ENCODE measurements around the gene CCT7. TPM values are rescaled to one million over a fixed set of nuclear protein-coding genes. Genes with fewer than 3 reads are reported as not detected.
"Not testable (repeated sequence)": the region's sequence is repeated elsewhere in the genome, so short reads cannot be mapped to it uniquely, and the experiment has no call there.

The CCT7 gene
- total and polyA plus RNA-seq, 11 donors, result 156 to 328 (median 200) TPM

GRCh38 chr2:73197579-73197978 is 36.5 kb upstream of the CCT7 start:
- TF ChIP-seq, protein P1, sequence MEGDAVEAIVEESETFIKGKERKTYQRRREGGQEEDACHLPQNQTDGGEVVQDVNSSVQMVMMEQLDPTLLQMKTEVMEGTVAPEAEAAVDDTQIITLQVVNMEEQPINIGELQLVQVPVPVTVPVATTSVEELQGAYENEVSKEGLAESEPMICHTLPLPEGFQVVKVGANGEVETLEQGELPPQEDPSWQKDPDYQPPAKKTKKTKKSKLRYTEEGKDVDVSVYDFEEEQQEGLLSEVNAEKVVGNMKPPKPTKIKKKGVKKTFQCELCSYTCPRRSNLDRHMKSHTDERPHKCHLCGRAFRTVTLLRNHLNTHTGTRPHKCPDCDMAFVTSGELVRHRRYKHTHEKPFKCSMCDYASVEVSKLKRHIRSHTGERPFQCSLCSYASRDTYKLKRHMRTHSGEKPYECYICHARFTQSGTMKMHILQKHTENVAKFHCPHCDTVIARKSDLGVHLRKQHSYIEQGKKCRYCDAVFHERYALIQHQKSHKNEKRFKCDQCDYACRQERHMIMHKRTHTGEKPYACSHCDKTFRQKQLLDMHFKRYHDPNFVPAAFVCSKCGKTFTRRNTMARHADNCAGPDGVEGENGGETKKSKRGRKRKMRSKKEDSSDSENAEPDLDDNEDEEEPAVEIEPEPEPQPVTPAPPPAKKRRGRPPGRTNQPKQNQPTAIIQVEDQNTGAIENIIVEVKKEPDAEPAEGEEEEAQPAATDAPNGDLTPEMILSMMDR (IDR thresholded peaks at IDR 0.05), result no peak
- no peak for TF ChIP-seq POLR2A (IDR thresholded peaks at IDR 0.05)
- no peaks in the 10 kb centered on the region for H3K9me3 ChIP-seq
- no peak overlapping the region for H3K27ac ChIP-seq
- peaks cover 0 to 9% (median 7%) of the 10 kb centered on the region in 12 donors for H3K4me1 ChIP-seq
- intact Hi-C loops (cut with DNase I), result no loop called here
- H3K4me3 ChIP-seq, result no peak overlapping the region
- H3K27me3 ChIP-seq, result peaks cover 5 to 66% (median 34%) of the 10 kb centered on the region in 9 donors
- no peak for ATAC-seq
- no peaks in the 10 kb centered on the region for H3K36me3 ChIP-seq
- DNase-seq, result no peak

- DNase-seq; H3K9me3 ChIP-seq; H3K27ac ChIP-seq; H3K4me3 ChIP-seq; ATAC-seq; H3K36me3 ChIP-seq; intact Hi-C loops (cut with DNase I): not testable (repeated sequence)
- WGBS, 4 donors, result 82 to 92% (median 88%) methylated on average over 10 of the region's 10 CpGs
- peaks cover 17 to 91% (median 45%) of the 10 kb centered on the region in 9 donors for H3K27me3 ChIP-seq
- H3K4me1 ChIP-seq, result peaks cover 0 to 16% (median 11%) of the 10 kb centered on the region in 12 donors
Measured at GRCh38 chr2:73200281-73200680, 33.8 kb upstream of the CCT7 start.

GRCh38 chr2:73202156-73203054 is 31.7 kb upstream of the CCT7 start, which contains the start of gene NOTO:
Gene NOTO (plus strand): TSS chr2:73202574. CDS start chr2:73202667, 93 bp downstream.
- H3K36me3 ChIP-seq, result no peaks in the 10 kb centered on the region
- TF ChIP-seq, protein P1 (IDR thresholded peaks at IDR 0.05), result no peak
- no peak for TF ChIP-seq POLR2A (IDR thresholded peaks at IDR 0.05)
- WGBS, 4 donors, result 2% methylated on average over 62 to 87 of the region's 87 CpGs
- intact Hi-C loops (cut with DNase I), result no loop called here
- H3K4me3 ChIP-seq, result peak within 1 kb of the TSS in 11 of 12 donors; percentile 8 to 40 (median 20)
- ATAC-seq, result peak in 2 of 4 donors; percentile 55 to 58
- no peak for DNase-seq
- H3K27ac ChIP-seq, result no peak within 1 kb of the TSS
- H3K27me3 ChIP-seq, result peaks cover 17 to 74% (median 48%) of the 10 kb centered on the region in 9 donors
- H3K4me1 ChIP-seq, result peaks cover 0 to 16% (median 11%) of the 10 kb centered on the region in 12 donors
- H3K9me3 ChIP-seq, result no peaks in the 10 kb centered on the region

DNA sequence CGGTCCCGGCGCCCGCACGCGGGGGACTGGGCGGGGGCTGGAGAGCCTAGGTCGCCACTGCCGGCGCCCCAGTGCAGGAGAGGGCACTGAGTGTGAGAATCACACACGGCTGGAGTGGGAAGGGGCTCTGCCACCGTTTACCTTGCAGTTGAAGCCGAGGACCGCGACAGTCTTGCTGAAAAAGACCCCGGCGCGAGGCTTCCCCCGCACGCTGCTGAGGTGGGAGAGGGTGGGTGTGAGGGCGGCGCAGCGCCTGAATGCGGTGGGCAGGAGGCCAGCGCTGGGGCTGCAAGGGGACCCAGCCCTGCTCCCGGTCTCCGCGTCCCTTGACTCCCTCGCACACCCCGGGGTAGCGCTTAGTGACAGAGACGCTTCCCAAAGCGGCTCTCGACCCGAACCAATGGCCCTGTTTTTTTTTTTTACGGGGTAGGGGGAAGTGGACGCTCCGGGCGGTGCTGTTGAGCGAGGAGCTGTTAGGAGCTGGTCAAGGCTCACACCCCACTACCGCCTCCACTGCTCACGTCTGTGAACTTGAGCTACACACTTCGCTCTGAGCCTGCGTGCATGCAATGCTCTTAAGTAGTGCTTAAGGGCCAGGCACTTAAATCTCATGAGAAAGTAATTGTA is 30.9 kb upstream of the CCT7 start:
- intact Hi-C loops (cut with DNase I), result no loop called here
- H3K4me1 ChIP-seq, result peaks cover 0 to 16% (median 11%) of the 10 kb centered on the region in 12 donors
- no peaks in the 10 kb centered on the region for H3K36me3 ChIP-seq
- H3K9me3 ChIP-seq, result no peaks in the 10 kb centered on the region
- TF ChIP-seq, protein P1 (IDR thresholded peaks at IDR 0.05), result no peak
- no peak for TF ChIP-seq POLR2A (IDR thresholded peaks at IDR 0.05)
- peak overlapping the region in 9 of 12 donors; percentile 8 to 40 (median 22) for H3K4me3 ChIP-seq
- no peak overlapping the region for H3K27ac ChIP-seq
- H3K27me3 ChIP-seq, result peaks cover 17 to 69% (median 48%) of the 10 kb centered on the region in 9 donors
- ATAC-seq, result peak in 2 of 4 donors; percentile 22 to 23
- no peak for DNase-seq
- 2 to 5% (median 3%) methylated on average over 25 to 44 of the region's 44 CpGs for WGBS, 4 donors
